AG09309 (cell line): ENCODE measurements around the gene NAA15.
"Not testable (repeated sequence)": the region's sequence is repeated elsewhere in the genome, so short reads cannot be mapped to it uniquely, and the experiment has no call there.

Experiments used
- DNase-seq: peaks from one replicate; pipeline ENCODE4 v3.0.0-alpha.2; 2010; ENCODE audit warnings: low read depth
- H3K4me3 ChIP-seq: 2 replicates; pipeline ENCODE4 v1.5.1; 2011; ENCODE audit warnings: mild to moderate bottlenecking, low read depth, low read length, moderate library complexity; ENCODE audit not compliant: control insufficient read depth
- TF ChIP-seq, protein P1 (sequence below): IDR thresholded peaks from 2 replicates; pipeline ENCODE4 v1.5.1; 2011; ENCODE audit warnings: mild to moderate bottlenecking, low read depth, low read length, inconsistent platforms; ENCODE audit not compliant: insufficient read depth, control insufficient read depth; ENCODE audit errors: missing control alignments

Gene NAA15

DNA sequence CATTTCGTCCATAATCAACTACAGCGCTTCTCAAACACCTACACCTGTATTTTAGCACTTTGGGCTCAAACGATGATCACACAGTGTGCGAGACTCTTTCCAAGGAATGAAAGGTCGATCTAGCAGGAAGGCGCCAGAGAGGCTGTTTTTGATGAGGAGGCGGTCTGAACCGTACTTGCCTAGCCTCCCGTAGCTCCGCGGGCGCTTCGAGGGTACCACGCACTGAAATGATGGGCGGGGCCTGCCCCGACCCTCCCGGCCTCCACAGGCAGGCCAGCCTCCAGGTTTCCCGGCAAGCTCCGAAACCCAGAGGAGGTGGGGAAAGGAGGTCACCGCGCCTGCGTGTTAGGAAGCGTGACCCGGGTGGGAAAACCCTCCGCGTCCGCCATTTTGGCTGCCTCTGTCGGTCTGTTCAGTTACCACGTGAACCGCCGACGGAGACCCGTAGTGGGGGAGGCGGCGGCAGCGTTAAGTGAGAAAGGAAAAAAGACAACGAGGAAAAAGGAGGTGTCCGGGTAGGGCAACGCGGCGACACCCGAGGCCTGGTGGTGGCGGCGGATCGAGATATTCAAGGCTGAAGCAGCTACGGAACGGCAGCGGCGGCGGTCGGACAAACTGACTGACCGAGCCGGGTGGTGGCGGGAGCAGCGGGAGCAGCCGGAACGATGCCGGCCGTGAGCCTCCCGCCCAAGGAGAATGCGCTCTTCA, at the start of gene NAA15:
Gene NAA15 (plus strand): TSS at position 393 of the 708 bp plus-strand sequence. CDS start 273 bp downstream, at position 666.
- peak; percentile 83 for DNase-seq
- H3K4me3 ChIP-seq = peak within 1 kb of the TSS; percentile 72
- TF ChIP-seq, protein P1, sequence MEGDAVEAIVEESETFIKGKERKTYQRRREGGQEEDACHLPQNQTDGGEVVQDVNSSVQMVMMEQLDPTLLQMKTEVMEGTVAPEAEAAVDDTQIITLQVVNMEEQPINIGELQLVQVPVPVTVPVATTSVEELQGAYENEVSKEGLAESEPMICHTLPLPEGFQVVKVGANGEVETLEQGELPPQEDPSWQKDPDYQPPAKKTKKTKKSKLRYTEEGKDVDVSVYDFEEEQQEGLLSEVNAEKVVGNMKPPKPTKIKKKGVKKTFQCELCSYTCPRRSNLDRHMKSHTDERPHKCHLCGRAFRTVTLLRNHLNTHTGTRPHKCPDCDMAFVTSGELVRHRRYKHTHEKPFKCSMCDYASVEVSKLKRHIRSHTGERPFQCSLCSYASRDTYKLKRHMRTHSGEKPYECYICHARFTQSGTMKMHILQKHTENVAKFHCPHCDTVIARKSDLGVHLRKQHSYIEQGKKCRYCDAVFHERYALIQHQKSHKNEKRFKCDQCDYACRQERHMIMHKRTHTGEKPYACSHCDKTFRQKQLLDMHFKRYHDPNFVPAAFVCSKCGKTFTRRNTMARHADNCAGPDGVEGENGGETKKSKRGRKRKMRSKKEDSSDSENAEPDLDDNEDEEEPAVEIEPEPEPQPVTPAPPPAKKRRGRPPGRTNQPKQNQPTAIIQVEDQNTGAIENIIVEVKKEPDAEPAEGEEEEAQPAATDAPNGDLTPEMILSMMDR = no peak

DNA sequence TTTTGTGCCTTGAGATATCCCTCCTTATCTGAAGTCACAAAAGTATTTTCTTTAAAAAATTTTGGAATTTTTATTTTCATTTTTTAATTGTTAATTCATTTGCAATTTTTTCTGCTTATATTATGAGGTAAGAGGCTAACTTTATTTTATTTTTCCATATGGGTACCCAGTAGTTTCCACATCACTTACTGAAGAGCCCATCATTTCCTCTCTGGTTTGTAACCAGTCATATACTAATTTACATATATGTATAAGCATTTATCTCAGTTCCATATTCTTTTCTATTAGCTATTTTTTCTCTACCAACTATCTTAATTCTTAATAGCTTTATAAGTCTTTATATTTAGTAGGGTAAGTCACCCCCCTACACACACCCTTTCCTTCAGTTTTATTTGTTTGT, 48.3 kb upstream of the NAA15 start:
- TF ChIP-seq, protein P1 = no peak
- DNase-seq = no peak
- no peak overlapping the region for H3K4me3 ChIP-seq

GRCh38 chr4:139253713-139254112, 47.6 kb upstream of the NAA15 start:
- DNase-seq = no peak
- no peak overlapping the region for H3K4me3 ChIP-seq
- TF ChIP-seq, protein P1 = no peak

DNA sequence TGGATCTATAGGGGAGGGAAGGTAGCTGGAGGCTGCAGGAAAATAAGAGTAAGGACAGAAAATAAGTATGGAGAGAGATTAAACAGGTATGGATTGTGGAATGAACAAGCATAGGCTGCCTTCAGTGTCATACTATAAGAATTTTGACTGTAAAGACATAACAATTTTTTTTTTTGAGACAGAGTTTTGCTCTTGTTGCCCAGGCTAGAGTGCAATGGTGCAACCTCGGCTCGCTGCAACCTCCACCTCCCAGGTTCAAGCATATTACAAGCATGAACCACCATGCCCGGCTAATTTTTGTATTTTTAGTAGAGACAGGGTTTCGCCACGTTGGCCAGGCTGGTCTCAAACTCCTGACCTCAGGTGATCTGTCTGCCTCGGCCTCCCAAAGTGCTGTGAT, 45.7 kb upstream of the NAA15 start:
- DNase-seq, H3K4me3 ChIP-seq: not testable (repeated sequence)

DNA sequence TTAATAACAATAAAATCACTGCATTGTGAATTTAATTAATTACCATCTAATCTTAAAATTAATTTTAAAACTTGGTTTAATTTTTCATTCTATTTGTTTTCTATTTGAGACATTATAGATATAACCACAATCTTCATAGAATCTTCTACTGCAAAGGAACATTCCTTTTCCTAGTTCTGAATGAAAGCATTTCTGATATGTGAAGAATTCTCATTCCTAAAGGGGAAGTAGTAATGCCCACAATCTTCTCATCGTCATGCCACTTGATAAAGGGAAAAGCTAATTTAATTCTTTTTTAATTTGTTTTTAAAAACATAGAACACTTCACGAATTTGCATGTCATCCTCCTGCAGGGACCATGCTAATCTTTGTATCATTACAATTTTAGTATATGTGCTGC, 45.0 kb upstream of the NAA15 start:
- TF ChIP-seq, protein P1 = no peak
- H3K4me3 ChIP-seq = no peak overlapping the region
- no peak for DNase-seq

GRCh38 chr4:139265654-139266053, 35.7 kb upstream of the NAA15 start:
- no peak for DNase-seq
- H3K4me3 ChIP-seq = no peak overlapping the region
- TF ChIP-seq, protein P1 = no peak

GRCh38 chr4:139266208-139266582, 35.1 kb upstream of the NAA15 start:
- H3K4me3 ChIP-seq = peak overlapping the region; percentile 18; the same call in 1 of the 2 replicates
- TF ChIP-seq, protein P1 = no peak
- DNase-seq = no peak
